ELF-1 (cell line): Measurements from ENCODE around the gene ARPC5L.

Source experiments
- DNase-seq: peaks from one replicate; pipeline ENCODE4 v3.0.0-alpha.2; 2016; ENCODE audit warnings: low read depth, low spot score

Gene ARPC5L

GRCh38 chr9:124863371-124863871, 1.5 kb downstream of the ARPC5L start:
- no peak for DNase-seq

- DNase-seq, result peak; percentile 89
Measured at GRCh38 chr9:124868511-124869465, 6.9 kb downstream of the ARPC5L start.

DNA sequence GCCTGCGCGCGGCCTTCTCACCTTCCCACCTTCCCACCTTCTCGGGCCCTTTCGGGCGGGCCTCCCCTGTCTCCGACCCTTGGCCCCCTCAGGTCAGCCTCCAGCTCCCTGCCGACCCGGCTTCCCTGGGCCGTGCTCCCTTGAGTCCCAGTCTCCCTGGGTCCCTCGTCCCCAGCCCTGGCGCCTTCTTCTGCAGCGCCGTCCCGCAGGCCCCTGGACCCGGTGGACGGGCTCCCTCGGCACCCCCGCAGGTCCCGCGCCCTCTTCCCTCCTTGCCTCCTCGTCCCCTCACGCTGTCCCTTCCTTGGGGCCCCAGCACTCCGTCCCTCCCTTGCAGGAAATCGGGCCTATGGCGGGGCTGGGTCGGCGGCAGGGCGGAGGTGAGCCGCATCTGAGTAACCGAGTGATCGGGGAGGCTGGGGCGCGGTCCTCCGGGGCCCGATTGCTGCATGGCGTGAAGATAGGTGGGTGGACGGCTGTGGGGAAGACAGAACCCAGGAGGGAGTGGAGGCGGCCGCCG, 7.6 kb downstream of the ARPC5L start:
- DNase-seq, result no peak

DNA sequence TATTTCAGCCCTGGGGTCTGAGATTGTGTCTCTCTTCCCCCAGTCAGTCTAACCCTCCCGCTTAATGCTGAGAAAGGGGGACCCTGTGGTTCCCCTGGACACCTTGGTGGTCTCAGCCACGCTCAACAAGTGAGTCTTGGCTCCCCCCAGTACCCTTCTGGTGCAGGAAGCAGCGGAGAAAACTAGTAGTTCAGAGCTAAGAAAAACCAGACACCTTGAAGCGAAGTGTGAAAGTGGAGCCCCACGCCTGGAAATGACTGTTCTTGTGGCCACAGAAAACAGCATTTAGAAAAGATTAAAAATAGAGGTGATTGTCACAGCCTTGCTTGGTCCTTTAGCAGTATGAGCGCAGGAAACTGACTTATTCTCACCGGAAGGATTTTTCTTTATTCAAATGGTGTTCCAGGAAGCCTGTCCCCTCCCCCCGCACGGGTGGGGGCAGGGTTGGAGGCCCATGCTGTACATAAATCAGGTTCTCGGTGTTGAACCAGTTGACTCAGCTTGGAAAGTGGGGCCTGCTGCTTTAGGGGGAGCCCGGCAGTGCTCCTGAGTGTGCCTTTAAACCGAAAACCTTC, 8.1 kb downstream of the ARPC5L start:
- no peak for DNase-seq

- DNase-seq, result no peak
Measured at GRCh38 chr9:124870723-124871122, 8.8 kb downstream of the ARPC5L start.

GRCh38 chr9:124871156-124871561, 9.2 kb downstream of the ARPC5L start:
- no peak for DNase-seq

- DNase-seq, result no peak
Measured at GRCh38 chr9:124873664-124874063, 11.7 kb downstream of the ARPC5L start.

- DNase-seq, result no peak
Measured at GRCh38 chr9:124875501-124875900, 13.6 kb downstream of the ARPC5L start.

GRCh38 chr9:124877021-124877782, 15.3 kb downstream of the ARPC5L start:
- DNase-seq, result no peak

DNA sequence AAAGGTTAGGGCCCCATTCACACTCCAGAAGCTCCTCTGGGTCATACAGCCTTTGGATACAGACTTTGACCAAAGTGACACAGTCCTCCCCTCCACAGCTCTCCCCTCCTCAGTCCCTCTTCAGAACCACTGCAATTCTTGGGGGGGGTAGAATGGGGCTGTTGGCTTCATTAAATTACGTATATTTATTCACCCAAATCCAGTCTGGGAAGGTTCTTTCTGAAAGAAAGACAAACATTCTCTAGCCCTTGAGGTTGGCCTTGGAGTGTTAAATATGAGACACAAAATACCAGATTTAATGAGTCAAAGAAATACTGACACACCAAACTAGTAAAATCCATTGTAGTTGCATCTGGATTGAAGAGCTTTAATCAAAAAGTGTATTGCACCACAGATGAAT, 16.1 kb downstream of the ARPC5L start:
- no peak for DNase-seq

- DNase-seq, result no peak
Measured at GRCh38 chr9:124878518-124878917, 16.6 kb downstream of the ARPC5L start.

DNA sequence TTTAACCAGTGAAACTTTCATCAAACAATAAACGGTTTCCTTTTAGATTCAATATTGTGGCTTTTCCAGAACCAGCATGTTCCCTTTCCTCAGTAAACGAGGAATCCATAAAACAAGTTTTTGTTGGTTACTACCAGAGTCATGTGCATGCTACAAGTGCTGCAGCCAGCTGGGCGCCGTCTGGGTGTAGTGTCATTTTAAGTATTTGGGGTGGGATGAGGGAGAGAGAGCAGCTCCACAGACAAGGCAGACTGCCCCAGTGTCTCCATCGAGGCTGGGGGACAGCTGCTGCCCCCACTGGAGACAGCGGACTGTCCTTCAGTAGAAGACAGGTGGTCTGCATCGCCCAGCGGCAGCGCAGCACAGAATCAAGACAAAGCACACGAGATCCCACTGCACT, 17.3 kb downstream of the ARPC5L start:
- DNase-seq, result no peak

- DNase-seq, result peak; percentile 56
Measured at GRCh38 chr9:124880501-124880900, 18.6 kb downstream of the ARPC5L start.

- DNase-seq, result no peak
Measured at GRCh38 chr9:124881138-124881743, 19.3 kb downstream of the ARPC5L start.

- no peak for DNase-seq
Measured at GRCh38 chr9:124882231-124882630, 20.3 kb downstream of the ARPC5L start.

- no peak for DNase-seq
Measured at GRCh38 chr9:124884376-124884775, 22.4 kb downstream of the ARPC5L start.

DNA sequence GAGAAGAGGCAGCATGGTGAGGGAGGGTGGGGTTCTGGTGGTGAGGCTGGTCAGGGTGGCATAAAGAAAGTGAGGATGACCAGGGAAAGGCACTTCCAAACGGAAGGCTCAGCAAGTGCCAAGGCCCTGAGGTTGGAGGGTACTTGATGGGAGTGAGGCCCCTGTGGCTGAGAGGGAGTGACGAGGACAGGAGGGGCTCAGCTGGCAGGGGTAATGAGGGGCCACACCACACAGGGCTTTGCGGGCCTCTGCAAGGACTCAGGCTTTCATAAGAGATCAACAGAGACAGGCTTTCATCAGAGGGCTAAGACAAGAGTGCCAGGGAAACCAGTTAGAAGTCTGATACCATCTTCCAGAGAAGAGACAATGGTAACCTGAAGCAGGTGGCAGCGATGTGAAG, 23.6 kb downstream of the ARPC5L start:
- DNase-seq, result no peak

DNA sequence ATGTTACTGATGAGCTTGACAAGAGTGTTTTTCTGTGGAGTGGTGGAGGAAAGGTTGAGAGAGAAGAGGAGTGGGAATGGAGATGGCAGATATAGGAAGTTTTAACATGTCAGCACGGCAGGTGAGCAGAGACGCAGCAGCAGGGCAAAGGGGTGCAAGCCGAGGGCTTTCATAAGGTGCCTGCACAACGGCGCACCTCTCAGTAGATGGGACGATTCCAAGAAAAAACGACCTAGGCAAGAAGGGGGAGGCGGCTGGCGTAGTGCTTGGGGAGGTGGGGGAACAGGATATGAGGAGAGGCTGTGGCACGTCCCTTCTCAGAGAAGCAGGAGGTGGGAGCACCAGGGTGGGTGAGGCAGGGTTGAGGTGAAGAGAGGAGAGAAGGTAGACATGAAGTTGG, 24.5 kb downstream of the ARPC5L start:
- no peak for DNase-seq

DNA sequence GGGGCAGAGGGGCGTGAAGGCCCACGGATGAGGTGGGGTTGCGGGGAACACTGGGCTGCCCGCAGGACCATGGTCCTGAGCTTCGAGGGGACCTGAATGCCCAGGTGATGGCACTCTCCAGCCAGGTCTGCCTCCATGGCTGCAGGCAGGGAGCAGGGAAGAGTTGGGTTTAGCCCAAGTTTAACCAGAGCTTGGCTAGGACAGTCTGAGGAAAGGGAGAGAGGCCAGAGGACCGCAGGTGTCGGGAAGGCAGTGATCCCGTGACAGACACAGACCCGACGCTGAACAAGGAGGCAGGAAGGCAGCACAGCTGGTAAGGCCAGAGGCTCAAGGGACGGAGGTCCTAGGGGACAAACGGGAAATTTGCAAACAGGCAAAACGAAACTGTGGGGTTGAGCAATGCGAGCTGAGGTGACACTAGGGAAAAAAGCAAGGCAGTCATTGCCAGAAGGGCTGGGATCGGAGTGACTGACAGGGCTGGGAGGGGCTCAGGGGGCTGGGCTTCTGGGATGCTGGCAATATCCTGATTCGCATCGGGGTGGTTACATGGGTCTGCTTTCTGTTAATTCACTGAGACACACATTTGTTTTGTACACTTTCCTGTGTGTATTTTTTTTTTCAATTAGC, 25.0 kb downstream of the ARPC5L start:
- DNase-seq, result no peak

DNA sequence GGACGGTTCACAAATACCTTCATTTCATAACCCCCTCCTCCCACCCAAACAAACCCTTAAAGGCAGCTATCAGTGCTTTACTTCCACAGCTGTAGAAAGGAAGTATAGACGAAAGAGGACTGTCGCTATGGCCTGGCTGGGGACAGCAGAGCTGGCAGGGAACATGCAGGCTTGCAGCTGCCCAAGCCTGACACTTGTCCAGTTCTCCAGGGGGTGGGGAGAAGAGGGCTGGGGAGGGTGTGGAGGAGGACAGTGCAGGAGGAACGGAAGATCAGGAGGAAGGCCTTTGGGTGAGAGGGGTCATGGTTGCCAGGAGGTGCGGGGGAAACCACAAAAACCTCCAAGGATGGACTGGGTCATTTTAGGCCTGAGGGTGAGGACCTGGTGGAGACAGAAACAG, 25.9 kb downstream of the ARPC5L start:
- no peak for DNase-seq

- no peak for DNase-seq
Measured at GRCh38 chr9:124889006-124889405, 27.1 kb downstream of the ARPC5L start.
